ENCODE data around the gene GRB14.

DNA sequence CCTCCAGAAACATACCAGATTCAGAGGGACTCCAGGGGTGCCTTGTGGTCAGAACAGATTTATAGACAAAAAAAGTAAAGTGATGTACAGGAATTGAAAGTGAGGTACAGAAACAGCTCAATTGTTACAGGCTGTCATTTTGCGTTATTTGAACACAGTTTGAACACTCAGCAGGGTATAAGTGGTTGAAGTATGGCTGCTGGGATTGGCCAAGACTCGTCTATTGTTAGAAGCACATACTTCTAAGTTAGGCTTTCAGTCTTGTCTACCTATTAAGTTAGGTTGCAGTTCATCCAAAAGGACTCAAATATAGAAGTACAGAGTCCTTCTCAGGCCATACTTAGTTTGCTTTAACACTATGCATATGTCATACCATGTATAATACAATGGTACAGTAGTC is 21.0 kb upstream of the GRB14 start:
- TF ChIP-seq GATA2 (IDR thresholded peaks at IDR 0.05; ENCODE audit: low read depth, low read length) (no peak), GATA3 (IDR thresholded peaks at IDR 0.05; ENCODE audit: low read depth, low read length) (no peak)

Data from SH-SY5Y (cell line).